GM18519 (cell line): ENCODE results near the gene MICALL2.

Experiments used
- ATAC-seq: cut with Tn5 transposase; IDR thresholded peaks from one replicate; pipeline ENCODE4 v1.9.1; 2021; ENCODE audit warnings: mild to moderate bottlenecking, moderate library complexity; ENCODE audit not compliant: unreplicated experiment, low FRiP score

The MICALL2 gene

GRCh38 chr7:1437155-1437880, 22.0 kb downstream of the MICALL2 start:
- no peak for ATAC-seq

GRCh38 chr7:1436608-1437007, 22.7 kb downstream of the MICALL2 start:
- ATAC-seq = no peak

- ATAC-seq = no peak
Observed at GRCh38 chr7:1434891-1435670, 24.2 kb downstream of the MICALL2 start.

GRCh38 chr7:1434165-1434718, 25.0 kb downstream of the MICALL2 start:
- no peak for ATAC-seq

- no peak for ATAC-seq
Observed at GRCh38 chr7:1433128-1433920, 25.9 kb downstream of the MICALL2 start.

GRCh38 chr7:1432411-1433082, 26.7 kb downstream of the MICALL2 start:
- ATAC-seq = no peak

- ATAC-seq = no peak
Observed at GRCh38 chr7:1431634-1432380, 27.5 kb downstream of the MICALL2 start.

GRCh38 chr7:1431226-1431625, 28.0 kb downstream of the MICALL2 start:
- no peak for ATAC-seq

- no peak for ATAC-seq
Observed at GRCh38 chr7:1430056-1430845, 29.0 kb downstream of the MICALL2 start.

GRCh38 chr7:1428941-1429501, 30.2 kb downstream of the MICALL2 start:
- no peak for ATAC-seq

GRCh38 chr7:1427064-1427657, 32.1 kb downstream of the MICALL2 start:
- no peak for ATAC-seq

- ATAC-seq = no peak
Observed at GRCh38 chr7:1426474-1426873, 32.8 kb downstream of the MICALL2 start.

GRCh38 chr7:1425292-1426136, 33.8 kb downstream of the MICALL2 start:
- ATAC-seq = no peak

- ATAC-seq = no peak
Observed at GRCh38 chr7:1424041-1424440, 35.2 kb downstream of the MICALL2 start.

GRCh38 chr7:1423264-1423811, 35.9 kb downstream of the MICALL2 start:
- no peak for ATAC-seq

- ATAC-seq = no peak
Observed at GRCh38 chr7:1422512-1423263, 36.6 kb downstream of the MICALL2 start.
